ENCODE measurements around the gene DDX41.
A peak's percentile ranks its signal among the peaks of the same experiment; 100 is the strongest.

DDX41 gene

GRCh38 chr5:177526791-177527190 lies 10.0 kb upstream of the DDX41 start:
- Histone ChIP-seq H3K27me3 (ENCODE audit: control insufficient read depth, insufficient read depth, low read length, poor library complexity, severe bottlenecking) (no peaks in the 10 kb centered on the region), H3K9me3 (ENCODE audit: control insufficient read depth, low read length) (no peaks in the 10 kb centered on the region), H3K27ac (ENCODE audit: insufficient read depth, low read depth, low read length, poor library complexity, severe bottlenecking) (no peak overlapping the region), H3K36me3 (ENCODE audit: control insufficient read depth, insufficient read depth, low read length) (peaks cover 47% of the 10 kb centered on the region), H3K4me1 (ENCODE audit: control insufficient read depth, insufficient read depth, low read length) (no peaks in the 10 kb centered on the region), H3K4me3 (ENCODE audit: insufficient read depth, low read depth, low read length) (no peak overlapping the region)
- 97 to 98% methylated on average over 6 of the region's 6 CpGs for WGBS, 2 experiments

- H3K36me3 ChIP-seq (ENCODE audit: control insufficient read depth, insufficient read depth, low read length) = peaks cover 52% of the 10 kb centered on the region
- no peak overlapping the region for H3K27ac ChIP-seq (ENCODE audit: insufficient read depth, low read depth, low read length, poor library complexity, severe bottlenecking)
- H3K27me3 ChIP-seq (ENCODE audit: control insufficient read depth, insufficient read depth, low read length, poor library complexity, severe bottlenecking) = no peaks in the 10 kb centered on the region
- H3K9me3 ChIP-seq (ENCODE audit: control insufficient read depth, low read length) = no peaks in the 10 kb centered on the region
- no peaks in the 10 kb centered on the region for H3K4me1 ChIP-seq (ENCODE audit: control insufficient read depth, insufficient read depth, low read length)
- no peak overlapping the region for H3K4me3 ChIP-seq (ENCODE audit: insufficient read depth, low read depth, low read length)
- 96 to 99% methylated on average over 4 of the region's 4 CpGs for WGBS, 2 experiments
These were observed 9.4 kb upstream of the DDX41 start for GRCh38 chr5:177526191-177526590.

- peaks cover 46% of the 10 kb centered on the region for H3K36me3 ChIP-seq (ENCODE audit: control insufficient read depth, insufficient read depth, low read length)
- H3K4me3 ChIP-seq (ENCODE audit: insufficient read depth, low read depth, low read length) = no peak overlapping the region
- H3K27ac ChIP-seq (ENCODE audit: insufficient read depth, low read depth, low read length, poor library complexity, severe bottlenecking) = no peak overlapping the region
- 95 to 96% methylated on average over 10 of the region's 10 CpGs for WGBS, 2 experiments
- H3K9me3 ChIP-seq (ENCODE audit: control insufficient read depth, low read length) = no peaks in the 10 kb centered on the region
- H3K27me3 ChIP-seq (ENCODE audit: control insufficient read depth, insufficient read depth, low read length, poor library complexity, severe bottlenecking) = no peaks in the 10 kb centered on the region
- H3K4me1 ChIP-seq (ENCODE audit: control insufficient read depth, insufficient read depth, low read length) = no peaks in the 10 kb centered on the region
These were observed 8.3 kb upstream of the DDX41 start for GRCh38 chr5:177524941-177525655.

GRCh38 chr5:177524539-177524900 lies 7.8 kb upstream of the DDX41 start:
- H3K27me3 ChIP-seq (ENCODE audit: control insufficient read depth, insufficient read depth, low read length, poor library complexity, severe bottlenecking) = no peaks in the 10 kb centered on the region
- 96 to 98% methylated on average over 12 of the region's 12 CpGs for WGBS, 2 experiments
- H3K4me1 ChIP-seq (ENCODE audit: control insufficient read depth, insufficient read depth, low read length) = no peaks in the 10 kb centered on the region
- H3K4me3 ChIP-seq (ENCODE audit: insufficient read depth, low read depth, low read length) = no peak overlapping the region
- H3K9me3 ChIP-seq (ENCODE audit: control insufficient read depth, low read length) = no peaks in the 10 kb centered on the region
- peaks cover 41% of the 10 kb centered on the region for H3K36me3 ChIP-seq (ENCODE audit: control insufficient read depth, insufficient read depth, low read length)
- no peak overlapping the region for H3K27ac ChIP-seq (ENCODE audit: insufficient read depth, low read depth, low read length, poor library complexity, severe bottlenecking)

GRCh38 chr5:177523711-177524538 lies 7.2 kb upstream of the DDX41 start:
- whole genome bisulfite sequencing, 2 experiments = 94 to 95% methylated on average over 19 of the region's 19 CpGs
- H3K36me3 ChIP-seq (ENCODE audit: control insufficient read depth, insufficient read depth, low read length) = peaks cover 41% of the 10 kb centered on the region
- H3K27ac ChIP-seq (ENCODE audit: insufficient read depth, low read depth, low read length, poor library complexity, severe bottlenecking) = no peak overlapping the region
- no peaks in the 10 kb centered on the region for H3K9me3 ChIP-seq (ENCODE audit: control insufficient read depth, low read length)
- no peaks in the 10 kb centered on the region for H3K4me1 ChIP-seq (ENCODE audit: control insufficient read depth, insufficient read depth, low read length)
- H3K4me3 ChIP-seq (ENCODE audit: insufficient read depth, low read depth, low read length) = no peak overlapping the region
- no peaks in the 10 kb centered on the region for H3K27me3 ChIP-seq (ENCODE audit: control insufficient read depth, insufficient read depth, low read length, poor library complexity, severe bottlenecking)

- Histone ChIP-seq H3K27ac (ENCODE audit: insufficient read depth, low read depth, low read length, poor library complexity, severe bottlenecking) (no peak overlapping the region), H3K4me3 (ENCODE audit: insufficient read depth, low read depth, low read length) (no peak overlapping the region), H3K4me1 (ENCODE audit: control insufficient read depth, insufficient read depth, low read length) (peaks cover under 1% of the 10 kb centered on the region), H3K36me3 (ENCODE audit: control insufficient read depth, insufficient read depth, low read length) (peaks cover 26% of the 10 kb centered on the region), H3K9me3 (ENCODE audit: control insufficient read depth, low read length) (no peaks in the 10 kb centered on the region), H3K27me3 (ENCODE audit: control insufficient read depth, insufficient read depth, low read length, poor library complexity, severe bottlenecking) (no peaks in the 10 kb centered on the region)
- 91 to 93% methylated on average over 2 of the region's 2 CpGs for WGBS, 2 experiments
These were observed 4.3 kb upstream of the DDX41 start for GRCh38 chr5:177520916-177521513.

- Histone ChIP-seq H3K4me3 (ENCODE audit: insufficient read depth, low read depth, low read length) (no peak overlapping the region), H3K4me1 (ENCODE audit: control insufficient read depth, insufficient read depth, low read length) (peaks cover 5% of the 10 kb centered on the region), H3K27me3 (ENCODE audit: control insufficient read depth, insufficient read depth, low read length, poor library complexity, severe bottlenecking) (no peaks in the 10 kb centered on the region), H3K9me3 (ENCODE audit: control insufficient read depth, low read length) (no peaks in the 10 kb centered on the region), H3K27ac (ENCODE audit: insufficient read depth, low read depth, low read length, poor library complexity, severe bottlenecking) (no peak overlapping the region), H3K36me3 (ENCODE audit: control insufficient read depth, insufficient read depth, low read length) (peaks cover 24% of the 10 kb centered on the region)
- WGBS, 2 experiments = 92 to 93% methylated on average over 3 of the region's 3 CpGs
These were observed 3.5 kb upstream of the DDX41 start for GRCh38 chr5:177520271-177520670.

GRCh38 chr5:177519463-177520235 lies 2.9 kb upstream of the DDX41 start:
- H3K4me3 ChIP-seq (ENCODE audit: insufficient read depth, low read depth, low read length) = no peak overlapping the region
- H3K27me3 ChIP-seq (ENCODE audit: control insufficient read depth, insufficient read depth, low read length, poor library complexity, severe bottlenecking) = no peaks in the 10 kb centered on the region
- no peaks in the 10 kb centered on the region for H3K9me3 ChIP-seq (ENCODE audit: control insufficient read depth, low read length)
- H3K4me1 ChIP-seq (ENCODE audit: control insufficient read depth, insufficient read depth, low read length) = peaks cover 5% of the 10 kb centered on the region
- H3K36me3 ChIP-seq (ENCODE audit: control insufficient read depth, insufficient read depth, low read length) = peaks cover 28% of the 10 kb centered on the region
- H3K27ac ChIP-seq (ENCODE audit: insufficient read depth, low read depth, low read length, poor library complexity, severe bottlenecking) = no peak overlapping the region
- whole genome bisulfite sequencing, 2 experiments = 81 to 85% methylated on average over 13 of the region's 13 CpGs

GRCh38 chr5:177515580-177515979 lies 1.2 kb downstream of the DDX41 start:
- Histone ChIP-seq H3K27me3 (ENCODE audit: control insufficient read depth, insufficient read depth, low read length, poor library complexity, severe bottlenecking) (no peaks in the 10 kb centered on the region), H3K36me3 (ENCODE audit: control insufficient read depth, insufficient read depth, low read length) (peaks cover 33% of the 10 kb centered on the region), H3K9me3 (ENCODE audit: control insufficient read depth, low read length) (no peaks in the 10 kb centered on the region), H3K4me3 (ENCODE audit: insufficient read depth, low read depth, low read length) (peak overlapping the region; percentile 60), H3K27ac (ENCODE audit: insufficient read depth, low read depth, low read length, poor library complexity, severe bottlenecking) (no peak overlapping the region), H3K4me1 (ENCODE audit: control insufficient read depth, insufficient read depth, low read length) (peaks cover 5% of the 10 kb centered on the region)
- 94 to 95% methylated on average over 7 of the region's 7 CpGs for WGBS, 2 experiments

Data from ectodermal cell (in vitro differentiated cells).